ENCODE data around the gene TBC1D25. TPM values are rescaled to one million over a fixed set of nuclear protein-coding genes. Genes with fewer than 3 reads are reported as not detected.

The TBC1D25 gene
- total and polyA plus RNA-seq, 2 experiments from 2014 or later, result 1.9 to 4.5 TPM

- Mint-ChIP-seq H3K27ac (peak overlapping the region; percentile 89), H3K36me3 (ENCODE audit: low read depth) (peaks cover 3% of the 10 kb centered on the region; the same call in 1 of the 3 replicates)
- H3K27ac ChIP-seq (ENCODE audit: low read depth), result 0 out of 2 replicates have a peak overlapping the region, but pooled peaks have one; percentile 32
These were observed 488 bp downstream of the TBC1D25 start for GRCh38 chrX:48540028-48540375.

GRCh38 chrX:48540480-48540879, 966 bp downstream of the TBC1D25 start:
- Mint-ChIP-seq H3K4me3 (peak overlapping the region; percentile 90), H3K27me3 (ENCODE audit: insufficient read depth, low read depth, poor library complexity) (no peaks in the 10 kb centered on the region), H3K9me3 (no peaks in the 10 kb centered on the region), H3K36me3 (ENCODE audit: low read depth) (peaks cover 6% of the 10 kb centered on the region; the same call in 1 of the 3 replicates), H3K4me1 (peaks cover 6% of the 10 kb centered on the region), H3K27ac (no peak overlapping the region)
- ATAC-seq (no peak), DNase-seq (ENCODE audit: low spot score) (no peak)
- H3K4me3 ChIP-seq, result peak overlapping the region; percentile 61; the same call in 1 of the 2 replicates
- H3K36me3 ChIP-seq (ENCODE audit: insufficient read depth), result no peaks in the 10 kb centered on the region
- H3K9me2 ChIP-seq (ENCODE audit: insufficient read depth), result no peaks in the 10 kb centered on the region
- no peaks in the 10 kb centered on the region for H3K27me3 ChIP-seq (ENCODE audit: insufficient read depth)
- peak overlapping the region; percentile 71 for H3K4me2 ChIP-seq
- no peaks in the 10 kb centered on the region for H3F3A ChIP-seq (replicated peaks; ENCODE audit: low read depth)
- no peaks in the 10 kb centered on the region; the same call in 1 of the 2 replicates for H3K4me1 ChIP-seq (ENCODE audit: insufficient read depth)
- H3K27ac ChIP-seq (ENCODE audit: low read depth), result no peak overlapping the region
- H2AFZ ChIP-seq, result no peak overlapping the region
- H4K20me1 ChIP-seq (replicated peaks; ENCODE audit: insufficient read depth), result no peaks in the 10 kb centered on the region
- H3K79me2 ChIP-seq (replicated peaks; ENCODE audit: insufficient read depth), result no peaks in the 10 kb centered on the region
- no peak for TF ChIP-seq CTCF (conservative IDR thresholded peaks at IDR 0.05; ENCODE audit: low read depth in 2 of 2)
- TF ChIP-seq CREB1 (CRISPR knock-in tag; IDR thresholded peaks at IDR 0.05; ENCODE audit: low read depth), result no peak
- TF ChIP-seq NANOG (IDR thresholded peaks at IDR 0.05; ENCODE audit: borderline replicate concordance), result no peak
- no peak for TF ChIP-seq ETS1 (IDR thresholded peaks at IDR 0.05)
- TF ChIP-seq ZNF114 (CRISPR knock-in tag; IDR thresholded peaks at IDR 0.05), result no peak
- TF ChIP-seq JUNB (IDR thresholded peaks at IDR 0.05; ENCODE audit: unreplicated experiment), result no peak
- no peak for TF ChIP-seq ZNF331 (CRISPR knock-in tag; IDR thresholded peaks at IDR 0.05; ENCODE audit: low read depth)
- no peak for TF ChIP-seq STAT1 (IDR thresholded peaks at IDR 0.05; ENCODE audit: unreplicated experiment)
- TF ChIP-seq, protein P1, sequence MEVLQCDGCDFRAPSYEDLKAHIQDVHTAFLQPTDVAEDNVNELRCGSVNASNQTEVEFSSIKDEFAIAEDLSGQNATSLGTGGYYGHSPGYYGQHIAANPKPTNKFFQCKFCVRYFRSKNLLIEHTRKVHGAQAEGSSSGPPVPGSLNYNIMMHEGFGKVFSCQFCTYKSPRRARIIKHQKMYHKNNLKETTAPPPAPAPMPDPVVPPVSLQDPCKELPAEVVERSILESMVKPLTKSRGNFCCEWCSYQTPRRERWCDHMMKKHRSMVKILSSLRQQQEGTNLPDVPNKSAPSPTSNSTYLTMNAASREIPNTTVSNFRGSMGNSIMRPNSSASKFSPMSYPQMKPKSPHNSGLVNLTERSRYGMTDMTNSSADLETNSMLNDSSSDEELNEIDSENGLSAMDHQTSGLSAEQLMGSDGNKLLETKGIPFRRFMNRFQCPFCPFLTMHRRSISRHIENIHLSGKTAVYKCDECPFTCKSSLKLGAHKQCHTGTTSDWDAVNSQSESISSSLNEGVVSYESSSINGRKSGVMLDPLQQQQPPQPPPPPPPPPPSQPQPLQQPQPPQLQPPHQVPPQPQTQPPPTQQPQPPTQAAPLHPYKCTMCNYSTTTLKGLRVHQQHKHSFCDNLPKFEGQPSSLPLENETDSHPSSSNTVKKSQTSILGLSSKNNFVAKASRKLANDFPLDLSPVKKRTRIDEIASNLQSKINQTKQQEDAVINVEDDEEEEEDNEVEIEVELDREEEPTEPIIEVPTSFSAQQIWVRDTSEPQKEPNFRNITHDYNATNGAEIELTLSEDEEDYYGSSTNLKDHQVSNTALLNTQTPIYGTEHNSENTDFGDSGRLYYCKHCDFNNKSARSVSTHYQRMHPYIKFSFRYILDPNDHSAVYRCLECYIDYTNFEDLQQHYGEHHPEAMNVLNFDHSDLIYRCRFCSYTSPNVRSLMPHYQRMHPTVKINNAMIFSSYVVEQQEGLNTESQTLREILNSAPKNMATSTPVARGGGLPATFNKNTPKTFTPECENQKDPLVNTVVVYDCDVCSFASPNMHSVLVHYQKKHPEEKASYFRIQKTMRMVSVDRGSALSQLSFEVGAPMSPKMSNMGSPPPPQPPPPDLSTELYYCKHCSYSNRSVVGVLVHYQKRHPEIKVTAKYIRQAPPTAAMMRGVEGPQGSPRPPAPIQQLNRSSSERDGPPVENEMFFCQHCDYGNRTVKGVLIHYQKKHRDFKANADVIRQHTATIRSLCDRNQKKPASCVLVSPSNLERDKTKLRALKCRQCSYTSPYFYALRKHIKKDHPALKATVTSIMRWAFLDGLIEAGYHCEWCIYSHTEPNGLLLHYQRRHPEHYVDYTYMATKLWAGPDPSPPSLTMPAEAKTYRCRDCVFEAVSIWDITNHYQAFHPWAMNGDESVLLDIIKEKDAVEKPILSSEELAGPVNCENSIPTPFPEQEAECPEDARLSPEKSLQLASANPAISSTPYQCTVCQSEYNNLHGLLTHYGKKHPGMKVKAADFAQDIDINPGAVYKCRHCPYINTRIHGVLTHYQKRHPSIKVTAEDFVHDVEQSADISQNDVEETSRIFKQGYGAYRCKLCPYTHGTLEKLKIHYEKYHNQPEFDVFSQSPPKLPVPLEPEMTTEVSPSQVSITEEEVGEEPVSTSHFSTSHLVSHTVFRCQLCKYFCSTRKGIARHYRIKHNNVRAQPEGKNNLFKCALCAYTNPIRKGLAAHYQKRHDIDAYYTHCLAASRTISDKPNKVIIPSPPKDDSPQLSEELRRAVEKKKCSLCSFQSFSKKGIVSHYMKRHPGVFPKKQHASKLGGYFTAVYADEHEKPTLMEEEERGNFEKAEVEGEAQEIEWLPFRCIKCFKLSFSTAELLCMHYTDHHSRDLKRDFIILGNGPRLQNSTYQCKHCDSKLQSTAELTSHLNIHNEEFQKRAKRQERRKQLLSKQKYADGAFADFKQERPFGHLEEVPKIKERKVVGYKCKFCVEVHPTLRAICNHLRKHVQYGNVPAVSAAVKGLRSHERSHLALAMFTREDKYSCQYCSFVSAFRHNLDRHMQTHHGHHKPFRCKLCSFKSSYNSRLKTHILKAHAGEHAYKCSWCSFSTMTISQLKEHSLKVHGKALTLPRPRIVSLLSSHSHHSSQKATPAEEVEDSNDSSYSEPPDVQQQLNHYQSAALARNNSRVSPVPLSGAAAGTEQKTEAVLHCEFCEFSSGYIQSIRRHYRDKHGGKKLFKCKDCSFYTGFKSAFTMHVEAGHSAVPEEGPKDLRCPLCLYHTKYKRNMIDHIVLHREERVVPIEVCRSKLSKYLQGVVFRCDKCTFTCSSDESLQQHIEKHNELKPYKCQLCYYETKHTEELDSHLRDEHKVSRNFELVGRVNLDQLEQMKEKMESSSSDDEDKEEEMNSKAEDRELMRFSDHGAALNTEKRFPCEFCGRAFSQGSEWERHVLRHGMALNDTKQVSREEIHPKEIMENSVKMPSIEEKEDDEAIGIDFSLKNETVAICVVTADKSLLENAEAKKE (CRISPR knock-in tag; IDR thresholded peaks at IDR 0.05), result no peak
- no peak for TF ChIP-seq POLR2AphosphoS5 (IDR thresholded peaks at IDR 0.05; ENCODE audit: low read depth)
- TF ChIP-seq EZH2phosphoT487 (IDR thresholded peaks at IDR 0.05; ENCODE audit: unreplicated experiment), result no peak

More at GRCh38 chrX:48540028-48540375, 488 bp downstream of the TBC1D25 start:
- Histone ChIP-seq H4K20me1 (replicated peaks; ENCODE audit: insufficient read depth) (no peaks in the 10 kb centered on the region), H3K9me2 (ENCODE audit: insufficient read depth) (no peaks in the 10 kb centered on the region), H2AFZ (no peak overlapping the region), H3K4me2 (peak overlapping the region; percentile 71), H3K4me3 (peak overlapping the region; percentile 61), H3K79me2 (replicated peaks; ENCODE audit: insufficient read depth) (no peaks in the 10 kb centered on the region), H3K4me1 (ENCODE audit: insufficient read depth) (no peaks in the 10 kb centered on the region; the same call in 1 of the 2 replicates), H3K27me3 (ENCODE audit: insufficient read depth) (no peaks in the 10 kb centered on the region), H3K36me3 (ENCODE audit: insufficient read depth) (no peaks in the 10 kb centered on the region), H3F3A (replicated peaks; ENCODE audit: low read depth) (no peaks in the 10 kb centered on the region)
- DNase-seq (ENCODE audit: low spot score) (no peak), ATAC-seq (peak; percentile 74)
- peaks cover 6% of the 10 kb centered on the region for H3K4me1 Mint-ChIP-seq
- no peaks in the 10 kb centered on the region for H3K27me3 Mint-ChIP-seq (ENCODE audit: insufficient read depth, low read depth, poor library complexity)
- TF ChIP-seq ZNF331 (CRISPR knock-in tag; IDR thresholded peaks at IDR 0.05; ENCODE audit: low read depth) (no peak), POLR2AphosphoS5 (IDR thresholded peaks at IDR 0.05; ENCODE audit: low read depth) (peak; percentile 43; the same call in 1 of the 2 replicates)
- H3K9me3 Mint-ChIP-seq, result no peaks in the 10 kb centered on the region
- H3K4me3 Mint-ChIP-seq, result peak overlapping the region; percentile 90

Data from GM23338 (cell line).